T-helper 17 cell (primary cell): ENCODE data around the gene SLCO1A2. TPM values are rescaled to one million over a fixed set of nuclear protein-coding genes. Genes with fewer than 3 reads are reported as not detected.

ENCODE experiments used
- ATAC-seq: fragments of 150-1000 bp; cut with Tn5 transposase; 2 replicates; pipeline ENCODE4 v1.10.0; 2021; ENCODE audit warnings: mild to moderate bottlenecking, moderate library complexity
- DNase-seq, 3 donors: peaks; one replicate each; pipeline versions ENCODE4 v3.0.0 to v3.0.0-alpha.2; 2020 to 2021
- H3K9me3 ChIP-seq: one replicate; pipeline ENCODE4 v1.7.0; 2013; ENCODE audit warnings: low read length, mild to moderate bottlenecking; ENCODE audit not compliant: control insufficient read depth, poor library complexity, severe bottlenecking
- H3K27ac Mint-ChIP-seq: one replicate; pipeline ENCODE4 v1.8.0; 2022; ENCODE audit warnings: mild to moderate bottlenecking, moderate library complexity, mixed read lengths
- H3K27me3 Mint-ChIP-seq: one replicate; pipeline ENCODE4 v1.8.0; 2022; ENCODE audit warnings: mixed read lengths
- H3K36me3 Mint-ChIP-seq: one replicate; pipeline ENCODE4 v1.8.0; 2022; ENCODE audit warnings: low read depth, mixed read lengths
- H3K4me1 Mint-ChIP-seq: one replicate; pipeline ENCODE4 v1.8.0; 2022; ENCODE audit warnings: mild to moderate bottlenecking, mixed read lengths
- H3K4me3 Mint-ChIP-seq: one replicate; pipeline ENCODE4 v1.8.0; 2022; ENCODE audit warnings: mild to moderate bottlenecking, moderate library complexity, mixed read lengths
- total RNA-seq, 4 donors: library from RNA in 2 of 4; stranded (reverse) in 2 of 4; gene quantifications; one replicate each; pipeline ENCODE4 v1.2.3 and lab custom pipeline; 2022 to 2026

SLCO1A2 gene
- total RNA-seq, 2 donors from 2014 or later = not detected

- ATAC-seq = no peak
- Mint-ChIP-seq H3K36me3 (no peaks in the 10 kb centered on the region), H3K4me3 (no peak overlapping the region), H3K27ac (no peak overlapping the region), H3K4me1 (no peaks in the 10 kb centered on the region), H3K27me3 (peaks cover 3% of the 10 kb centered on the region)
- no peak for DNase-seq
- no peaks in the 10 kb centered on the region for H3K9me3 ChIP-seq
Measured at GRCh38 chr12:21346542-21347205, 12.0 kb upstream of the SLCO1A2 start.

DNA sequence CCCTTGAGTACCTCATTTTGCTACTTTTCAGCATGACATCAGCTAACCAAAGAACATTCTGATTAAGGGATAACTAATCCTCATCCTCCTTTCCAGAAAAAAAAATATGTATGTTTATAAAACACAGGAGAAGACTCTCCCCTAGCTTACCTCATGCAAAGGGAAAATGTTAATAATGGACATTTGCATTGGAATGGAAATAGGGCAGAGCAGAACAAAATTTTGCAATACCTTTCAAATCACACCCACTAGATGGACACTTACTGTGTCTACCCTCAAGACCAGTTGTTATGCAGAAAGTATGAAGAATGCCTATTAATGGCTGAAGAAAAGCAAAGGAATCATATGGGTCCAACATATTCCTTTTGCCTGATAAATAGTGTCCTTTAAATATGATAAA, 8.9 kb upstream of the SLCO1A2 start:
- peaks cover 14% of the 10 kb centered on the region for H3K27me3 Mint-ChIP-seq
- no peak overlapping the region for H3K4me3 Mint-ChIP-seq
- H3K9me3 ChIP-seq = no peaks in the 10 kb centered on the region
- DNase-seq = no peak
- H3K4me1 Mint-ChIP-seq = no peaks in the 10 kb centered on the region
- H3K36me3 Mint-ChIP-seq = no peaks in the 10 kb centered on the region
- no peak for ATAC-seq
- H3K27ac Mint-ChIP-seq = no peak overlapping the region

DNA sequence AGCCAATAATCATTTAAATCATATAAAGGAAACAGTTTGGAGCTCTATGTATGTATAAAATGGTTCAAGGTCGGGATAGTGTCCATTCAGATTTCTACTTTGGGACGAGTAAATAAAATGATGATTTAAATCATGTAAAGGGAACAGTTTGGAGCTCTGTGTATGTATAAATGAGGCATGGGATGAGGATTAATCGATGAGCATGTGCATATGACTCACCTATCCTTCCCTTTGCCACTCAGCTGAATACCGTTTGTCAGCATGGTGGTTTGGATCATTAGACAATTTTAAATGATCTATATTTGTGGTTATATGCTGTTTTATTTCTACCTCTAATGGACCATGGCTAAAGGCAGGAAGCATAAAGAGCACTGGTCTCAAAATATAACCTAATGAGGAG, 7.1 kb upstream of the SLCO1A2 start:
- ATAC-seq = no peak
- Mint-ChIP-seq H3K36me3 (no peaks in the 10 kb centered on the region), H3K4me3 (no peak overlapping the region), H3K4me1 (no peaks in the 10 kb centered on the region), H3K27ac (no peak overlapping the region), H3K27me3 (peaks cover 15% of the 10 kb centered on the region)
- H3K9me3 ChIP-seq = no peaks in the 10 kb centered on the region
- DNase-seq = no peak

- no peaks in the 10 kb centered on the region for H3K36me3 Mint-ChIP-seq
- DNase-seq (no peak), ATAC-seq (no peak)
- peaks cover 24% of the 10 kb centered on the region for H3K27me3 Mint-ChIP-seq
- H3K4me3 Mint-ChIP-seq = no peak overlapping the region
- no peak overlapping the region for H3K27ac Mint-ChIP-seq
- H3K4me1 Mint-ChIP-seq = no peaks in the 10 kb centered on the region
- no peaks in the 10 kb centered on the region for H3K9me3 ChIP-seq
Measured at GRCh38 chr12:21340403-21340802, 5.7 kb upstream of the SLCO1A2 start.

GRCh38 chr12:21339921-21340320, 5.2 kb upstream of the SLCO1A2 start:
- DNase-seq = no peak
- no peaks in the 10 kb centered on the region for H3K36me3 Mint-ChIP-seq
- H3K27me3 Mint-ChIP-seq = peaks cover 25% of the 10 kb centered on the region
- no peak overlapping the region for H3K27ac Mint-ChIP-seq
- no peaks in the 10 kb centered on the region for H3K9me3 ChIP-seq
- no peaks in the 10 kb centered on the region for H3K4me1 Mint-ChIP-seq
- no peak for ATAC-seq
- no peak overlapping the region for H3K4me3 Mint-ChIP-seq

GRCh38 chr12:21337959-21338744, 3.4 kb upstream of the SLCO1A2 start:
- no peaks in the 10 kb centered on the region for H3K9me3 ChIP-seq
- DNase-seq = no peak
- no peak for ATAC-seq
- Mint-ChIP-seq H3K27me3 (peaks cover 25% of the 10 kb centered on the region), H3K36me3 (no peaks in the 10 kb centered on the region), H3K4me1 (no peaks in the 10 kb centered on the region), H3K27ac (no peak overlapping the region), H3K4me3 (no peak overlapping the region)

DNA sequence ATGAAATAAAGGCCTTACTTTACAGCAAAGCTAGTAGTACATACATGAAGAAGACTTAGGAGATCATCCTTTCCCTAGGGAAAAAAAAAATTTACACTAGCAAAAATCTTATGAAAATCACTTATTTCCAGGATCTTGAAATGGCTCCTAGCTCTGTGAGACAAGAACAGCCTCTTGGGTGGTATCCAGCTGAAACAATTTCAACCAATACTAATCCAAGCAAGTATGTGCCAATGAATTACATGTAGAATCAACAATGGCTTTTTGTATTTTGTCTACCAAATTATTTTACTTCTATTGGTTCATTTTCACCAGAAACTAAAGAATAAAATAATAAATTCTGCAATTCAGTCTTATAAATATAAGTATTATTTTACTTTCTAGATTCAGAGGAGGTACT, 2.7 kb upstream of the SLCO1A2 start:
- Mint-ChIP-seq H3K27me3 (peaks cover 25% of the 10 kb centered on the region), H3K4me3 (no peak overlapping the region), H3K36me3 (no peaks in the 10 kb centered on the region), H3K4me1 (no peaks in the 10 kb centered on the region), H3K27ac (no peak overlapping the region)
- DNase-seq = no peak
- no peaks in the 10 kb centered on the region for H3K9me3 ChIP-seq
- ATAC-seq = no peak

GRCh38 chr12:21336656-21337055, 1.9 kb upstream of the SLCO1A2 start:
- Mint-ChIP-seq H3K4me3 (no peak overlapping the region), H3K36me3 (no peaks in the 10 kb centered on the region), H3K27ac (no peak overlapping the region), H3K27me3 (peaks cover 27% of the 10 kb centered on the region), H3K4me1 (no peaks in the 10 kb centered on the region)
- H3K9me3 ChIP-seq = no peaks in the 10 kb centered on the region
- ATAC-seq = no peak
- no peak for DNase-seq

GRCh38 chr12:21330682-21331253, 3.9 kb downstream of the SLCO1A2 start:
- H3K27ac Mint-ChIP-seq = no peak overlapping the region
- no peaks in the 10 kb centered on the region for H3K9me3 ChIP-seq
- DNase-seq (no peak), ATAC-seq (no peak)
- H3K36me3 Mint-ChIP-seq = peaks cover 2% of the 10 kb centered on the region
- H3K27me3 Mint-ChIP-seq = peaks cover 10% of the 10 kb centered on the region
- no peak overlapping the region for H3K4me3 Mint-ChIP-seq
- H3K4me1 Mint-ChIP-seq = no peaks in the 10 kb centered on the region

GRCh38 chr12:21328578-21328977, 6.1 kb downstream of the SLCO1A2 start:
- H3K27ac Mint-ChIP-seq = no peak overlapping the region
- no peak for DNase-seq
- no peak for ATAC-seq
- peaks cover 2% of the 10 kb centered on the region for H3K36me3 Mint-ChIP-seq
- no peak overlapping the region for H3K4me3 Mint-ChIP-seq
- H3K4me1 Mint-ChIP-seq = no peaks in the 10 kb centered on the region
- no peaks in the 10 kb centered on the region for H3K9me3 ChIP-seq
- peaks cover 6% of the 10 kb centered on the region for H3K27me3 Mint-ChIP-seq

DNA sequence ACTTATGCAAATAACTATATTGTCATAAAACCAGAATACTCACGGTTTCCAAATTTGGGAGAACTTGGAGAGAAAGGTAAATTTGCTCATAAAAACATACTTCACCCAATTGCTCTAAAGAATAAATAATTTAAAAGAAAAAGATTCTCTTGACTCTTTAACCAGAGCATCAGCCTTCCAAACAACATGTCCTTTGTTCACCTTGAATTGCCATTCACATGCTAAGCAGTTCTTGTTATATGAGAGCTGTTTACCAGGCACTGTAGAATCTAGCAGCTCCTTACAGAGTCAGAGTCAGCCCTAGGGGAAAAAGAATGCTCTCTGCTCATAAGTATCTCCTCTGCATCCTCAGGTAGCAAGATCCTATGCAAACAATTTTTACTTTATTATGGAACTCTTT, 10.2 kb downstream of the SLCO1A2 start:
- Mint-ChIP-seq H3K4me3 (no peak overlapping the region), H3K27me3 (no peaks in the 10 kb centered on the region), H3K36me3 (peaks cover 2% of the 10 kb centered on the region), H3K27ac (no peak overlapping the region), H3K4me1 (no peaks in the 10 kb centered on the region)
- DNase-seq (no peak), ATAC-seq (no peak)
- no peaks in the 10 kb centered on the region for H3K9me3 ChIP-seq

- Mint-ChIP-seq H3K27ac (no peak overlapping the region), H3K36me3 (peaks cover 2% of the 10 kb centered on the region), H3K4me1 (no peaks in the 10 kb centered on the region), H3K4me3 (no peak overlapping the region), H3K27me3 (no peaks in the 10 kb centered on the region)
- no peak for DNase-seq
- H3K9me3 ChIP-seq = no peaks in the 10 kb centered on the region
- ATAC-seq = no peak
Measured at GRCh38 chr12:21323736-21324135, 11.0 kb downstream of the SLCO1A2 start.

- no peak overlapping the region for H3K4me3 Mint-ChIP-seq
- peaks cover 3% of the 10 kb centered on the region for H3K4me1 Mint-ChIP-seq
- no peaks in the 10 kb centered on the region for H3K9me3 ChIP-seq
- no peak for DNase-seq
- H3K27ac Mint-ChIP-seq = no peak overlapping the region
- no peak for ATAC-seq
- H3K36me3 Mint-ChIP-seq = no peaks in the 10 kb centered on the region
- peaks cover 40% of the 10 kb centered on the region for H3K27me3 Mint-ChIP-seq
Measured at GRCh38 chr12:21308785-21309184, 25.9 kb downstream of the SLCO1A2 start.
